GM12892 (cell line): ENCODE measurements around the gene VPS25.

ENCODE experiments used
- POLR2A ChIP-seq: IDR thresholded peaks from 2 replicates; pipeline ENCODE4 v1.6.1; 2011; ENCODE audit warnings: low read depth, low read length, control low read depth
- TAF1 ChIP-seq: IDR thresholded peaks from 2 replicates; pipeline ENCODE4 v1.6.1; 2011; ENCODE audit warnings: low read depth, mild to moderate bottlenecking, control low read depth, low read length, borderline replicate concordance

GRCh38 chr17:42798011-42798382 lies 24.7 kb downstream of the VPS25 start:
- no peak for TF ChIP-seq TAF1
- no peak for TF ChIP-seq POLR2A
